Measurements from ENCODE around the gene FRAT1.
A peak's percentile ranks its signal among the peaks of the same experiment; 100 is the strongest.
"Not testable (repeated sequence)": the region's sequence is repeated elsewhere in the genome, so short reads cannot be mapped to it uniquely, and the experiment has no call there.

The FRAT1 gene, protein sequence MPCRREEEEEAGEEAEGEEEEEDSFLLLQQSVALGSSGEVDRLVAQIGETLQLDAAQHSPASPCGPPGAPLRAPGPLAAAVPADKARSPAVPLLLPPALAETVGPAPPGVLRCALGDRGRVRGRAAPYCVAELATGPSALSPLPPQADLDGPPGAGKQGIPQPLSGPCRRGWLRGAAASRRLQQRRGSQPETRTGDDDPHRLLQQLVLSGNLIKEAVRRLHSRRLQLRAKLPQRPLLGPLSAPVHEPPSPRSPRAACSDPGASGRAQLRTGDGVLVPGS

DNA sequence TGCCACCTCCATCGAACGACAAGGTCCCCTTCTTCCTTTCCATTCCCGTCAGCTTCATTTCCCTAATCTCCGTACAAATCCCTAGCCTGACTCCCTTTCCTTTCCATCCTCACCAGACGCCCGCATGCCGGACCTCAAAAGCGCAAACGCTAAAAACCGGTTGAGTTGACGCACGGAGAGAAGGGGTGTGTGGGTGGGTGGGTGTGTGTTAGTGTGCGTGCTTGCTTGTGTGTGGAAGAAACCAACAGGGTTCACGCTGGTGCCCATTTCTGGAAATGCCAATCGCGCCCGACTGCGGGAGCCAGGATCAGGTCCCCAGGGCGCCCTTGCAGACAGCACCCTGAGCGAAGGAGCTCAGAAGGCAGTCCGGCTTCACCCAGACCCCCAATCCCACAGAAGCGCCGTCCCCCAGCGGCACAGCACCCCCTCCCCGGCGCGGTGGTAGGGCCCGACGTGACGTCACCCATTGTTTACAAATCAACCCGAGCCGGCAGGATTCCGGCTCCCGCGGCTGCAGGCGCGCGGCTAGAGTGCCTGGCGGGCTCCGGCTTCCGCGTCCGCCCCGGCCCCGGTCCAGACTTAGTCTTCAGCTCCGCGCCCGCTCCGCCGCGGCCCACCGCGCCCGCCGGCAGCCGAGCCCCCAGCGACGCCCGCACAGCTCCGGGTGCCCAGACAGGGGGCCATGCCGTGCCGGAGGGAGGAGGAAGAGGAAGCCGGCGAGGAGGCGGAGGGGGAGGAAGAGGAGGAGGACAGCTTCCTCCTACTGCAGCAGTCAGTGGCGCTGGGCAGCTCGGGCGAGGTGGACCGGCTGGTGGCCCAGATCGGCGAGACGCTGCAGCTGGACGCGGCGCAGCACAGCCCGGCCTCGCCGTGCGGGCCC is at the start of gene FRAT1:
TSS of gene FRAT1 (plus strand) at position 500 of the 880 bp plus-strand sequence. CDS start at position 683, 183 bp downstream.
- peak; percentile 92 for DNase-seq

DNA sequence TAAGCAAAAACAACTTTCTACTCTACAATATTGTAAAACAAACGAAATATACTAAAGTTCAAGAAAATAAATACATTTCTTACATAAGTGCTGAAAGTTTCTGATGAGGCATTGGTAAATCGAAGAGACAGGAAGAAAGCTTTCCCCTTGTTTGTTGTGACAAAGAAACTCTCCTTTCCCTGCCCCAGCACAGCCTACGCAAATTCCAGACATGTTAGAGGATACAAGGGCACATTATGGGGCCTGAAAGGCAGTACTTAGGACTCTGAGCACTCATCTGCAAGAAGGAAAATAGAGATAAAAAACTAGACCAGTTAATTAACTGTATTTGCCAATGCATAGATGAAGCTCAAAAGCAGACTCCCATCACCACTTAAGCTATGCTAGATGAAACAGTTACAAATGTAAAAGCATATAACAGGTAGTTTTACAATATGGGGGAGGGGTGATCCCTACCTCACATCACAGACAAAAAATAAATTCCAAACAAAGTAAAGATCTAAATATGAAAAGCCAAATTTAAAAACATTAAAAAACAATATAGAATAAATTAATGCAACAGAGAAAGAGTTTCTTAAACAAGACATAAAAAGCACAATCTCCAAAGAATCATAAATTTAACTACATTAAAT is 48.4 kb upstream of the FRAT1 start:
- DNase-seq, result no peak

DNA sequence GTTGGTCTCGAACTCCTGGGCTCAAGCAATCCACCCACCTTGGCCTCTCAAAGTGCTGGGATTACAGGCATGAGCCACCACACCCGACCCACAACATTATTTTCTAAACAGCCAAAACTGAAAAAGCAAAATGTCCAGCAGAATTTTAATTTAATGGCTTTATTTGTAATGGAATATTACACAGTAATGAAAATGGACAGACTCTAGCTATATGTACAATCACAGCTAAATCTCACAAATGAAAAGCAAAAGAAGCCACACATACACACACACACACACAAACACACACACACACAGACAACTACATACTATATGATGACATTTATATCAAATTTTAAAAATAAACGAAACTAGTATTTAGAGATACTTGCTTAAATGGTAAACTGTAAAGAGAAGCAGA is 45.4 kb upstream of the FRAT1 start:
- no peak for DNase-seq

DNA sequence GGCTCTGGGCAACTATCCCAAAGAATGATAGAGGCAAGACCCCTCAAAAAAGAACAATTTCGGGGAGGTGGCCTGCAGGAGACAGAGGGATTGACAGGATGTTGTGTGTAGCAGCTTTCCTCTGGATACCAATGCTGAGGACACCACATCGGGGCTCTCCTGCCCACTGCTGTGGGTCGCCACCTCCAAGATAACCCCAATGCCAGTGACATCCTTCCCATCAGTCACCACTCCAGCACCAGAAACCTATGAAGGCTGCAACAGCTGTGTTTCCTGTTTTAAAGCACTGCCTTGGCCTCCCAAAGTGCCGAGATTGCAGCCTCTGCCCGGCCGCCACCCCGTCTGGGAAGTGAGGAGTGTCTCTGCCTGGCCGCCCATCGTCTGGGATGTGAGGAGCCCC is 44.2 kb upstream of the FRAT1 start:
- no peak for DNase-seq

DNA sequence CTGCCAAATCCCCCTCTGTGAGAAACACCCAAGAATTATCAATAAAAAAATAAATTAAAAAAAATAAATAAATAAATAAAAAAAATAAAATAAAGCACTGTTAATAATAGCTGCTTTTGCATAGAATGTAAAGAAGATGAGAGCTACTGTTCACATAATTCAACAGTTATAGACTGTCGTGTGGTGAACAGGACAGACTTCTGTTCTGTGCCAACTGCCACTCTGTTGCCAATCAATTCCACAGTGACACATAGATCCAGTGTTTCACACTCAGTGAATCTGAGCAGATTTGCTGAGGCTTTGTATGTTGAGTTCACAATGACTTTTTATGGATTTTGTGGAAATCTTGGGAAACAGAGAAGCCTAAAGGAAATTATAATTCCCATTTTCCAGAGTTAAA is 41.5 kb upstream of the FRAT1 start:
- no peak for DNase-seq

DNA sequence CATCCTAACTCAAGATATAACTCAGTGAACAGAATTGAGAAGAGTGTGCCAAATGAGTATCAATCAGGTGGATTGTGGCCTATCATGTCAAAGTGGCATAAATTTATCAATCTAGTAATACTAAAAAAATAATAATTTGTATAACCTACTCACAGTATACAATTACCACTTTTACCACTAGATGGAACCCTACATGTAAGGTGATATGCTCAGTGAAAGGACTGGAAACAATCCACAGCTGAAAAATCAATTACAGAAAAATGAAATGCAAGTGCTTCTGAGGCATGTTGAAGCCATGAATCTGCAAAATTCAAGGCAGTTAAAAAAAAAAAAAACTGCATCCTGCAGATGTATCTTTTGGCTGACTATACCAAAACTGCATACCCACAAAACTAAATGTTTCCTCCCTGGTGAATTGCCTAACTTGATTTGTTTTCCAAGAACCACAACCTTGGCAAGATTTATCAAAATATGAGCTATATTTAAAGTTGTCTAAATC is 40.5 kb upstream of the FRAT1 start:
- peak; percentile 88 for DNase-seq

DNA sequence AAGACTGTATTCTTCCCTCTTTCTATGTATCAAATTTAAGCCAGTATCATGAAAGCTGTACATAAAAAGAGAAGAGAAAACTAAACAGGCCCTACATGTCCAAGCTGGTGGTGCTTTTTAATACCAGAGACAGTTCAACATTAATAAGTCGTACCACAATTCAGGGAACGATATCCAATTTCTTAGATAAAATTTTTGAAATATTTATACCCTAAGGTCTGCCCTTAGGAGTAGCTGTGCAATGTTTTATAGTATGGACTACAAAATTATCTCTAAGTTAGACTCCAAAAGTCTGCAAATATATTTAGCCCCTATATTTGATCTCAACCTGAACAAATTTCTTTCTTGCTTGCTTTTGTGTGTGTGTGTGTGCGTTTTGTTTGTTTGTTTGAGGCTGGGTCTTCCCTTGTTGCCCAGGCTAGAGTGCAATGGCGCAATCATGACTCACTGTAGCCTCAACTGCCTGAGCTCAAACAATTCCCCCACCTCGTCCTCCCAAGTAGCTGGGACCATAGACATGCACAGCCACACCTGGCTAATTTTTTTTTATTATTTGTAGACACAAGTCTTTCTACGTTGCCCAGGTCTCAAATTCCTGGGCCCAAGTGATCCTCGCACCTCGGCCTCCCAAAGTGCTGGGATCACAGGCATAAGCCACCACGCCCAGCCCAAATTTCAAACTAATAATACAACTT is 39.8 kb upstream of the FRAT1 start:
- DNase-seq, result no peak

DNA sequence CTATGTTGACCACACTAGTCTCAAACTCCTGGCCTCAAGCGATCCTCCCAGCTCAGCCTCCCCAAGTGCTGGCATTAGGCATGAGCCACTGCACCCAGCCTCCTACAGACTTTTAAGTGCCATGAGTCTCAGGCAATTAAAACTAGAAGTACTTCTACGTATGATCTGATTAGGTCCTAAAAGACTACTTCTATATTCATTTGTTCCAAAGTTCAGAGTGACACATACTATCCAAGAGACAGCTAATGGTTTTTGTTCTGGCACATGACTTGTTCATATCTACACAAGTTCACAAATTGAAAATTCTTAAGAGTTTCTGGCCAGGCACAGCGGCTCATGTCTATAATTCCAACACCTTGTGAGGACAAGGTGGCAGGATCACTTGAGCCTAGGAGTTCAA is 38.3 kb upstream of the FRAT1 start:
- DNase-seq, result no peak

DNA sequence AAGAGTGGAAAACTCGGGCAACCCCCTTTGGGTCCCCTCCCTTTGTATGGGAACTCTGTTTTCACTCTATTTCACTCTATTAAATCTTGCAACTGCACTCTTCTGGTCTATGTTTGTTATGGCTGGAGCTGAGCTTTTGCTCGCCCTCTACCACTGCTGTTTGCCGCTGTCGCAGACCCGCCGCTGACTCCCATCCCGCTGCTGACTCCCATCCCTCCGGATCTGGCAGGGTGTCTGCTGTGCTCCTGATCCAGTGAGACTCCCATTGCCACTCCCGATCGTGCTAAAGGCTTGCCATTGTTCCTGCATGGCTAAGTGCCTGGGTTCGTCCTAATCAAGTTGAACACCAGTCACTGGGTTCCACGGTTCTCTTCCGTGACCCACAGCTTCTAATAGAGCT is 29.0 kb upstream of the FRAT1 start:
- not testable (repeated sequence) for DNase-seq

DNA sequence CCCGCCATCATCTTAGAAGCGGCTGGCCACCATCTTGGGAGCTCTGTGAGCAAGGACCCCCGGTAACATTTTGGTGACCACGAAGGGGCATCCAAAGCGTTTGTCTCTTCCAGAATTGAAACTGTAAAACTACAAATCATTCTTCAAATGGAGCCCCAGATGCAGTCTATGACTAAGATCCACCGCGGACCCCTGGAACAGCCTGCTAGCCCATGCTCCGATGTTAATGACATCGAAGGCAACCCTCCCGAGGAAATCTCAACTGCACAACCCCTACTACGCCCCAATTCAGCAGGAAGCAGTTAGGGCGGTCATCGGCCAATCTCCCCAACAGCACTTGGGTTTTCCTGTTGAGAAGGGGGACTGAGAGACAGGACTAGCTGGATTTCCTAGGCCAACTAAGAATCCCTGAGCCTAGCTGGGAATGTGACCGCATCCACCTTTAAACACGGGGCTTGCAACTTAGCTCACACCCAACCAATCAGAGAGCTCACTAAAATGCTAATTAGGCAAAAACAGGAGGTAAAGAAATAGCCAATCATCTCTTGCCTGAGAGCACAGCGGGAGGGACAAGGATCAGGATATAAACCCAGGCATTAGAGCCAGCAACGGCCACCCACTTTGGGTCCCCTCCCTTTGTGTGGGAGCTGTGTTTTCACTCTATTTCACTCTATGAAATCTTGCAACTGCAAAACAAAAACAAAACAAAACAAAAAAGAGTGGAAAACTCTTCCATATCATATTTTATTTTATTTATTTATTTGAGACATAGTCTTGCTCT is 28.3 kb upstream of the FRAT1 start:
- not testable (repeated sequence) for DNase-seq

DNA sequence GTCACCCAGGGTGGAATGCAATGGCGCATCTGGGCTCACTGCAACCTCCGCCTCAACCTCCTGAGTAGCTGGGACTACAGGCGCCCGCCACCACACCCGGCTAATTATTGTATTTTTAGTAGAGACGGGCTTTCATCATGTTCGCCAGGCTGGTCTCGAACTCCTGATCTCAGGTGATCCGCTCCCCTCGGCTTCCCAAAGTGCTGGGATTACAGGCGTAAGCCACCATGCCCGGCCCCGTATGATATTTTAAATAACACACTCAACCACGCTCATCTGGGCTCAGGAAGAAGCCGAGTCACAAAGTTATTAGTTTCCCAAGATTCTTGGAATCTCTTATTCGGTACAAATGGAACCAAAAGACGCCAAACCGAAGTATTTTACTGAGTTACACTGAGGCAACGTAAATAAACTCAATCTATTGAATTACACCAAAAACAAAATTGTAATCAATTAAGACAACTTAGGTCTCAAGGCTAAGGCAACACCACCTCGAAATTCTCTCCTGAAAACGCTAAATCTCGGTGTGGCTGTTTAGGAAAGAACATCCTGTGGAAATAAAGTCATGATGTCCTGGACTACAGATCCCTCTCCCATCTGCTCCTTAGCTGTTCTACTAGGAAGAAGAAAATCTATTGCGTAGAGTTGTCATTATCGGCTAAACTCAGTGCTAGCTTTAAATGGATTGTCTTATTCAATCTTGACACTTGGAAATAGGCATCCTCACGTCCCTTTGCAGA is 27.5 kb upstream of the FRAT1 start:
- DNase-seq, result no peak

DNA sequence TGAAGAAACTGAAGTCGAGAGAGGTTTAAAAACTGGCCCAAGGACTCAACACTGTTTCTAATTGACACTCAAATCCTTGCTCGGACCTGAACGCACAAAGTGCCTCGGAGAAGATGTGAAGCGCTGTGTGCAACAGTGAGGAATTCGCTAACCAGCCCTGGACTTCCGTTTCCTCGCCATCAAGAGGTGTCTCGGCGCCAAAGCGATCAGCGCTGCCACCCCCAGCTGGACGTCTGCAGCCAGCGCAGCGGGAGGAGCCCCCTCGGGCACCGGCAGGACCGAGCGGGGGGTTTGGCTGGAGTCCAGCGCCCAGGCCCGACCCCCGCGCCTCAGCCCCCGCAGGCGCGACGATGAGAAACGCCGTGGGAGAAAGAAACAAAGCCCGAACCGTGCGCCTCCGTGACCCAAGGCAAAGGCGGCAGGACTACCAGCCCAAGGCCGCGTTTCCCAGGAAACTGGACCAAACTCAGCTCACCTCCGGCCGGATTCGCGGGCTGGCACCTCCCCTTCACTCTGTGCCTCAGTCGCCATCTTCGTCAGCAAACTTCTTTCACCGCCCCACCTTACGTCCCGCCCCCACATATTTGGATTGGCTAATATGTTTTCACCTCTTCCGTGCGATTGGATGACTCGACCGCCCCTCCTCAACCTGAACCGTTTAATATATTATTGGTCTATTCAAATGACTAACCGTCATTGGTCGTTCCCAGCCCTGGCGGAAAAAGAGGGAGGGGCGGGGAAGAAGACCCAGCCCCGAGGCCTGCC is 26.8 kb upstream of the FRAT1 start, which contains the start of gene ARHGAP19:
TSS of gene ARHGAP19 (minus strand) at position 541 of the 765 bp plus-strand sequence. CDS start at position 531, 10 bp downstream.
- peak; percentile 99 for DNase-seq

DNA sequence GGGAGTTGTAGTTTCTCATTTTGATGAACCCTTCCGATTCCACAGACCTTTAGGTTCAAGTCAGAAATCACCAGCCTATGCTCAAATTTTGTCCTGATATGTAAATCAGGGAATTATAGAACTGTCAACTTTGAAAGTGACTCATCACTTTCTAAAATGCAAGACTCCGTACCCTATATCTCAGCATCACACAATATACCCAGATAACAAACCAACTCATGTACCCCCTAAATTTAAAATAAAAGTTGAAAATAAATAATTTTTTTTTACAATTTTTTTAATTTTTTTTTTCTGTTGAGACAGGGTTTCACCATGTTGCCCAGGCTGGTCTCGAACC is 26.2 kb upstream of the FRAT1 start:
- DNase-seq, result no peak

DNA sequence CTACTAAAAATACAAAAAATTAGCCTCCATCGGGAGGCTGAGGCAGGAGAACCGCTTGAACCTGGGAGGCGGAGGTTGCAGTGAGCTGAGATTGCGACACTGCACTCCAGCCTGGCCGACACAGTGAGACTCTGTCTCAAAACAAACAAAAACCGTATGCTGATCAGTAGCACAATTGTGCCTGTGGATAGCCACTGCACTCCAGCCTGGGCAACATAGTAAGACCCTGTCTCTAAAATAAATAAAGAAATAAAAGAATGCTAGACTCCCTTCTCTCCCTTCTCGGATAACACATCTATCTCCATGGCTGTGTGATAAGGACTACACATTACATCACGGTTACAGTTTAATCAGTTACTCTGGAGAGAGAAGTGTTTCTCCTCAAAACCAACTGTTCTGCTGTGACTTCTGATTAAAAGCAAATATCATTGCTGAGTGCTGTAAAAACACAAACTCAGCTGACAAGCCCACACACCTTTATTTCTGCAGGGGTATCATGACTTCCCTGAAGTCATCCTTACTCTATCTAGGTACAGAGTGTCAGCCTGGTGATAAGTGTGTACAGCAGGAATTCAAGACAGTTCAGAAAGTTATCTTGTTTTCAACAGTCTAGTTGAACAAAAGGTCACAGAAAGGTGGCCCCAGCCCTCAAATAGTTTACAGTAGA is 21.4 kb upstream of the FRAT1 start:
- DNase-seq, result peak; percentile 81

DNA sequence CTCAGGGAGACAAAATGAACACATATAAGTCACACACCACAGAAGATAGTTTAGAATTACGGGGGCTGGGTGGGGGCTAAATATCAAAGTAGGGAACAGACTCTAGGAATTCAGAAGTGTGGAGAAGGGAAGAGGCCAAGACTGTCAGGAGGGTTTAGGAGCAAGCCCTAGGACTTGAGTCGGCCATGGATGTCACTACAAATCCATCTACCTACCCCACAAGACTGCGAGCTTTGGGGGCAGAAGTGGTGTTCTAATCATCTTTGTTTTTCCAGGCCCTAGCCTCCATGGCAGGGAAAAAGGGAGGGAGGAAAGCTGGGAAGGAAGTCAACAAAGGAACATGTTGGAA is 20.9 kb upstream of the FRAT1 start:
- no peak for DNase-seq

DNA sequence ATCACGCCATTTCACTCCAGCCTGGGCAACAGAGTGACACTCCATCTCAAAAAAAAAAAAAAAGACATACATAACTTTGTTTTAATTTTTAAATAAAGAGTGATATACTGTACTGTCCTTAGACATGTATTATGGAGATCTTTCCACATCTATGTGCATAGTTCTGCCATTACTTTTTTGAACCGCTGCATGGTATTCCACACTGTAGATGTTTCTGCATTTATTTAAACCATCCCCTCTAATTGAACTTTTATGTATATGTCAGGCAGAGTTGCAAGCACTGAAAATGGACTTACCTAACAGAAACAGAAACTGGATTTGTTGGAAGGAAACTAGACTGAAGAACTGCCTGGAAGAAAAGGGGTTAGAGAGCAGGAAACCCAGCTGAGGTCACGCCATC is 18.1 kb upstream of the FRAT1 start:
- DNase-seq, result no peak

DNA sequence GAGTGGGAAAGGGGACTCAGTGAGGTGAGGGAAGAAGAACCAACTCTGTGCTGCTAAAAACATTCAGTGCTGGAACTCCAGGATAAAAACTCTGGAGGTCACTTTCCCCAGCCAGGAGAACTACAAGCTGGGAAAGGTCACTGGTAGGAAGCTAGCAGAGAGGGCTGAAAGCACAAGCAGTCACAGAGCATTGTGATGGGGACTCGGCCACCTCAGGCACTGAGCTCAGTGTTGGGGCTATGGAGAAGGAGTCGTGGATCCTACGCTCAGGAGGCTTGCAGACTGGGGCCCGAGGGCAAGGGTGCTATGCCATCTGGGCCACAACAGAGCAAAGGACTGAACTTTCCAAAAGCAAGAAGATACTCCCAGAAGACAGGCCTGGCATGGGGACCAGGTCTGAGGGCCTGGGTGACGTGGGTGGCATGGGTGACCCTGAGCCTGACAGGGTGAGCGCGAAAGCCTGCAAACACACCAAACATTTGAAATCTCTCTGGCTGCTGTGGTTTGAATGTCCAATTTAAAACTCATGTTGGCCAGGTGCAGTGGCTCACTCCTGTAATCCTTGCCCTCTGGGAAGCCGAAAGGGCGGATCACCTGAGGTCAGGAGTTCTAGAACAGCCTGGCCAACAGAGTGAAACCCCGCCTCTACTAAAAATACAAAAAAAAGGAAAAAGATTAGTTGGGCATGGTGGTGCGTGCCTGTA is 16.8 kb upstream of the FRAT1 start:
- no peak for DNase-seq

DNA sequence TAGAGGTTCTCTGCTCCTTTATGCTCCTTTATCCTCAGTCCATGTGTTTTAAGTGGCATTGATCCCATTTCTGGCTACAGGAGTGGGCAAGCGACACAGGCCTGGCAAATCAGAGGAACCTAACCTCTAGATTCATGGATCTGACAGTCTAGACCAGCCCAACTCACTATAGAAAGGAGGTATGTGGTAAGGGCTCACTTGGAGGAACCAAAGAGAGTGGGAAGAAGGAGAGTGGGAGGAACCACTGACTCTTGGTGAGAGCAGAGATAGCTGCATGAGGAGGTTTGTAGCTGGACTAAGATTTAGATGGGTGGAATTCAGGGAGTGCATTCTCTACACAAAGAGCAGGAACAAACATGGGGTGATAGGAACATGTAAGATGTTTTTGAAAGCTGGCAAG is 11.6 kb upstream of the FRAT1 start:
- DNase-seq, result no peak

Data from hematopoietic multipotent progenitor cell treated with erythropoietin and hydrocortisone succinate and interleukin-3 and kit ligand, for 6 days (in vitro differentiated cells).